Spleen (tissue), 13 donors: ENCODE results near the gene ZNF333. TPM values are rescaled to one million over a fixed set of nuclear protein-coding genes. Genes with fewer than 3 reads are reported as not detected.

Experiments used
- DNase-seq: peaks from one replicate; pipeline ENCODE4 v3.0.0-alpha.2; 2020
- H3K27ac ChIP-seq, 8 donors: fragments of 200-600 bp; sonication (generic) in 7 of 8; 1 replicate in 4 of 8; 2 replicates in 4 of 8; pipeline versions ENCODE4 v1.5.0 to v1.8.0; 2016 to 2021; ENCODE audit warnings: inconsistent platforms in 4 of 8, mild to moderate bottlenecking in 4 of 8, moderate library complexity in 1 of 8
- H3K27me3 ChIP-seq, 7 donors: fragments of 200-600 bp; sonication (generic) in 6 of 7; replicated peaks in 1 of 7; 1 replicate in 4 of 7; 2 replicates in 3 of 7; pipeline versions ENCODE4 v1.5.0 to v1.8.0; 2016 to 2021; ENCODE audit warnings: inconsistent platforms in 3 of 7, mild to moderate bottlenecking in 1 of 7
- H3K36me3 ChIP-seq, 6 donors: fragments of 200-600 bp; sonication (generic) in 5 of 6; 1 replicate in 4 of 6; 2 replicates in 2 of 6; pipeline versions ENCODE4 v1.5.0 to v1.8.0; 2016 to 2021; ENCODE audit warnings: inconsistent platforms in 2 of 6
- H3K4me1 ChIP-seq, 6 donors: fragments of 200-600 bp; sonication (generic) in 5 of 6; 1 replicate in 3 of 6; 2 replicates in 3 of 6; pipeline versions ENCODE4 v1.5.0 to v1.8.0; 2016 to 2021; ENCODE audit warnings: inconsistent platforms in 3 of 6
- H3K4me3 ChIP-seq, 8 donors: fragments of 200-600 bp; sonication (generic) in 7 of 8; 1 replicate in 4 of 8; 2 replicates in 4 of 8; pipeline versions ENCODE4 v1.5.0 to v1.8.0; 2016 to 2021; ENCODE audit warnings: inconsistent platforms in 4 of 8, mild to moderate bottlenecking in 4 of 8, moderate library complexity in 2 of 8
- H3K9me3 ChIP-seq, 8 donors: fragments of 200-600 bp; sonication (generic) in 7 of 8; 1 replicate in 4 of 8; 2 replicates in 4 of 8; pipeline versions ENCODE4 v1.5.0 to v1.8.0; 2016 to 2021; ENCODE audit warnings: inconsistent platforms in 4 of 8
- POLR2A ChIP-seq, 3 donors: fragments of 450-650 bp; IDR thresholded peaks; one replicate each; pipeline ENCODE4 v1.5.1; 2017; ENCODE audit warnings: antibody characterized with exemption in 3 of 3, mild to moderate bottlenecking in 1 of 3
- POLR2AphosphoS5 ChIP-seq, 3 donors: sonication (generic); formaldehyde crosslinking; IDR thresholded peaks; one replicate each; pipeline ENCODE4 v1.5.1; 2017; ENCODE audit warnings: antibody characterized with exemption in 3 of 3
- WGBS, 5 donors: extraction: QIAGEN DNeasy Blood & Tissue Kit in 3 of 5; methylation state at CpG; one replicate each; pipeline versions ENCODE4 v1.1.5 to v1.1.7; 2013 to 2018; 5-methylcytosine and 5-hydroxymethylcytosine counted together
- intact Hi-C: fragments of 100-400 bp; cut with DNase I; formaldehyde crosslinking; loops from one replicate; pipeline ENCODE4 v1.15.0; 2023; ENCODE audit warnings: low total_unique reads
- long read RNA-seq, 2 donors: transcript quantifications; one replicate each; lab custom pipeline, GENCODE V29; 2026
- polyA plus RNA-seq, 3 donors: library from polyadenylated mRNA; stranded (reverse); fragments of 200-250 nt; gene quantifications; one replicate each; pipeline ENCODE4 v1.2.1, GENCODE V29; 2013
- total RNA-seq, 7 donors: library from RNA; depleted of rRNA in 3 of 7; stranded (reverse); fragments of >200 nt in 3 of 7; fragmentation: NEBNext Ultra II Directional in 4 of 7; extraction: Animal tissue kit (Norgen Biotek cat#: 25700) in 4 of 7; gene quantifications; one replicate each; pipeline versions ENCODE4 v1.1.0 to v1.2.1, GENCODE V29; 2016 to 2021
- TF ChIP-seq, protein P1 (sequence below), 11 experiments: fragments of 200-600 bp in 7 of 11; fragments of 450-650 bp in 4 of 11; sonication (generic) in 4 of 11; IDR thresholded peaks in 8 of 11; conservative IDR thresholded peaks in 3 of 11; 1 replicate in 7 of 11; 2 replicates in 4 of 11; pipeline versions ENCODE4 v1.4.0 to v1.8.0; 2016 to 2021; ENCODE audit warnings: antibody characterized with exemption in 11 of 11, inconsistent platforms in 4 of 11, mild to moderate bottlenecking in 1 of 11
- donor health status: healthy with polysubstance abuse.
- donor health status: DM: no; HTN: no; CAD: no; lungs with moderate emphysema.
- donor health status: DM: no; HTN: no; CAD: no.
- donor health status: Bipolar disorder and iron deficiency.
- donor health status: healthy.
- donor health status: DM: no; HTN: no; CAD: no.
- donor health status: DM: yes; HTN: yes; CAD: no.

The ZNF333 gene
- total RNA-seq (10 to 100 TPM; 21.7 to 43.5 (median 34.8) TPM), polyA plus RNA-seq (10 to 100 TPM in 1 of 3 donors, 1 to 10 TPM in 2; 7.7 to 10.3 (median 9.2) TPM)
- long read RNA-seq, donor 1, partial matches to known transcripts = 0 of 5 reads
- long read RNA-seq, donor 1, other reads (novel, unspliced or antisense) = 0 of 5 reads
- long read RNA-seq, donor 2, full-length matches to known transcripts = 4 of 4 reads
- long read RNA-seq, donor 2, partial matches to known transcripts = 0 of 4 reads
- long read RNA-seq, donor 2, other reads (novel, unspliced or antisense) = 0 of 4 reads

DNA sequence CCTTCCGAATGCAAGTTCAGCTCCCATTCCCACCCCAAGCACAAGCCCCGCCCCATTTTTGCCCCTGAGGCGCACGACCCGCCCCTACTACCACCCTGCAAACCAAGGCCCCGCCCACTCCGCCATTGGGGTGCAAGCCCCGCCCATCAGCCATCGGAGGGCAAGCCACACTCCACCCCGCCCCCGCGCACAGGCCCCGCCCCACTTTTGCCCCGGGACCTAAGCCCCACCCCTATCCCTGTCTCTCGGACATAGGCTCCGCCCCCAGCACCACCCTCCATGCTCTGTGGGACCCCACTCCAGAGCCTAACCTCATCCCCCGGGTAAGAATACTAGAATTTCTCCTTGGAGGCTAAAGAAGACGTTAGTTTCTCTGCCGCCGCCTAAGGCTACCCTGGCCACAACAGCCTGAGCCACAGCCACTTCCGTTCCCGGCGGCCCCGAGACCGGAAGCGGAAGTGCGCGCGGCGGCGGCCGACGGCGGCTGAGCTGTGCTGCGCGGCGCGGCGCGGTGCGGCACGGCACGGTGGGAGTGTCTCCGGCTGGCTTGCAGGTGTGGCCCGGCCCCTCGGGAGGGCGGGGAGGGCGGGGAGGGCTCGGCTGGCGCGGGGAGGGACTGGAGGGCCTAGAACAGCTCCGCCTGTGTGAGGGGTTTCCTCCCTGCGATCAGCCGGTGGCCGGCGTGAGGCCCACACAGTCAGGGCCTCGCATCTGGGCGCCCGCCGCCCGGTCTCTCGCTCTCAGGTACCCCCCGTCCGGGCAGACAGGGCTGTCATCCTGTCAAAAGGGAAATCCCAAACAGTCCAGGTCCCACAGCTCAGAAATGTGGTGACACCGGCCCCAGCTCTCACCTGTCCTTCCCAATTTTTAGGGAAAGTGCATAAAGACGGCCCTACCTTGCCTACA is at the start of gene ZNF333:
ZNF333 (plus strand) TSS at position 451 of the 906 bp plus-strand sequence. CDS start 3,444 bp downstream, outside the sequence.
- H3K4me3 ChIP-seq = peak within 1 kb of the TSS; percentile 67 to 85 (median 76)
- peak; percentile 90 to 92 (median 92) for TF ChIP-seq POLR2AphosphoS5 (IDR thresholded peaks at IDR 0.05)
- peak in 2 of 3 donors; percentile 37 to 53 for TF ChIP-seq POLR2A (IDR thresholded peaks at IDR 0.05)
- TF ChIP-seq, protein P1, sequence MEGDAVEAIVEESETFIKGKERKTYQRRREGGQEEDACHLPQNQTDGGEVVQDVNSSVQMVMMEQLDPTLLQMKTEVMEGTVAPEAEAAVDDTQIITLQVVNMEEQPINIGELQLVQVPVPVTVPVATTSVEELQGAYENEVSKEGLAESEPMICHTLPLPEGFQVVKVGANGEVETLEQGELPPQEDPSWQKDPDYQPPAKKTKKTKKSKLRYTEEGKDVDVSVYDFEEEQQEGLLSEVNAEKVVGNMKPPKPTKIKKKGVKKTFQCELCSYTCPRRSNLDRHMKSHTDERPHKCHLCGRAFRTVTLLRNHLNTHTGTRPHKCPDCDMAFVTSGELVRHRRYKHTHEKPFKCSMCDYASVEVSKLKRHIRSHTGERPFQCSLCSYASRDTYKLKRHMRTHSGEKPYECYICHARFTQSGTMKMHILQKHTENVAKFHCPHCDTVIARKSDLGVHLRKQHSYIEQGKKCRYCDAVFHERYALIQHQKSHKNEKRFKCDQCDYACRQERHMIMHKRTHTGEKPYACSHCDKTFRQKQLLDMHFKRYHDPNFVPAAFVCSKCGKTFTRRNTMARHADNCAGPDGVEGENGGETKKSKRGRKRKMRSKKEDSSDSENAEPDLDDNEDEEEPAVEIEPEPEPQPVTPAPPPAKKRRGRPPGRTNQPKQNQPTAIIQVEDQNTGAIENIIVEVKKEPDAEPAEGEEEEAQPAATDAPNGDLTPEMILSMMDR (IDR thresholded peaks at IDR 0.05 in 8 of 11, conservative IDR thresholded peaks at IDR 0.05 in 3 of 11) = peak in 3 of 11 experiments; percentile 16 to 43 (median 26)
- peaks cover 0 to 18% (median 12%) of the 10 kb centered on the region in 6 donors for H3K36me3 ChIP-seq
- H3K9me3 ChIP-seq = no peaks in the 10 kb centered on the region
- peak; percentile 99 for DNase-seq
- no peaks in the 10 kb centered on the region for H3K27me3 ChIP-seq
- intact Hi-C loops = loop anchor here (5.0 kb wide), 1 partner anchor 118 kb away; the partner anchor contains the start of gene NDUFB7
- 0 to 1% (median 1%) methylated on average over 32 to 66 of the region's 66 CpGs for WGBS, 5 donors
- H3K4me1 ChIP-seq = peaks cover 6 to 68% (median 26%) of the 10 kb centered on the region in 6 donors
- peak within 1 kb of the TSS; percentile 93 to 98 (median 97) for H3K27ac ChIP-seq

DNA sequence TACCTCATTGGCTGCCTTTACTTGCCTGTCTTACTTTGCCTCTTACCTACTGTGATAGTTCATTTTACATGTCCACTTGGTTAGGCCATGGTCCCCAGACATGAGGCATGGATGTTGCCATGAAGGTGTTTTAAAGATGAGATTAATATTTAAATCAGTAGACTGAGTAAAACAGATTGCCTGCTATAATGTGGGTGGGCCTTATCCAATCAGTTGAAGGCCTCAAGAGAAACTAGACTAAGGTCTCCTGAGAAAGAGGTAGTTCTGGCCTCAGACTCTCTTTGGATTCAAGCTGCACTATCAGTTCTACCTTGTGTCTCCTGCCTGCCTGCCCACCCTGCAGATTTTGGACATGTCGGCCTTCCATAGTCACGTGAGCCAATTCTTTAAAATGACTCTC is 41.3 kb upstream of the ZNF333 start:
- Histone ChIP-seq H3K4me1 (no peaks in the 10 kb centered on the region), H3K9me3 (peaks cover 0 to 1% (median 0%) of the 10 kb centered on the region in 8 donors), H3K4me3 (no peak overlapping the region), H3K36me3 (peaks cover 0 to 44% (median 0%) of the 10 kb centered on the region in 6 donors), H3K27me3 (peaks cover 0 to 8% (median 0%) of the 10 kb centered on the region in 7 donors), H3K27ac (no peak overlapping the region)
- TF ChIP-seq, protein P1 (IDR thresholded peaks at IDR 0.05 in 8 of 11, conservative IDR thresholded peaks at IDR 0.05 in 3 of 11) = no peak
- no peak for TF ChIP-seq POLR2AphosphoS5 (IDR thresholded peaks at IDR 0.05)
- no peak for TF ChIP-seq POLR2A (IDR thresholded peaks at IDR 0.05)
- intact Hi-C loops = no loop called here
- DNase-seq = no peak
- 67 to 95% (median 94%) methylated on average over 2 of the region's 2 CpGs for WGBS, 5 donors

DNA sequence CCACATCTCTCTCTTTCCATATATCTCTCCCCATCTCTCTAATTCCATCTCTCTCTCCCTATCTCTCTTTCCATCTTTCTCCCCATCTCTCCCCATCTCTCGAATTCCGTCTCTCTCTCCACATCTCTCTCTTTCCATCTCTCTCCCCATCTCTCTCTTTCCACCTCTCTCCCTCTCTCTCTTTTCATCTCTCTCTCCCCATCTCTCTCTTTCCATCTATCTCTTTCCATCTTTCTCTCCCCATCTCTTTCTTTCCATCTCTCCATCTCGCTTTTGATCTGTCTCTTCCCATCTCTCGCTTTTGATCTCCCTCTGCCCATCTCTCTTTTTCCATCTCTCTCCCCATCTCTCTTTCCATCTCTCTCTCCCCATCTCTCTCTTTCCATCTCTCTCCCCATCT is 40.8 kb upstream of the ZNF333 start:
- H3K9me3 ChIP-seq = no peaks in the 10 kb centered on the region
- H3K4me1 ChIP-seq = no peaks in the 10 kb centered on the region
- TF ChIP-seq POLR2AphosphoS5 (IDR thresholded peaks at IDR 0.05) (no peak), POLR2A (IDR thresholded peaks at IDR 0.05) (no peak)
- TF ChIP-seq, protein P1 (IDR thresholded peaks at IDR 0.05 in 8 of 11, conservative IDR thresholded peaks at IDR 0.05 in 3 of 11) = no peak
- no peak overlapping the region for H3K27ac ChIP-seq
- intact Hi-C loops = no loop called here
- peaks cover 0 to 8% (median 0%) of the 10 kb centered on the region in 7 donors for H3K27me3 ChIP-seq
- peaks cover 0 to 39% (median 0%) of the 10 kb centered on the region in 6 donors for H3K36me3 ChIP-seq
- WGBS, 5 donors = 68 to 92% (median 73%) methylated on average over 4 of the region's 4 CpGs
- H3K4me3 ChIP-seq = no peak overlapping the region
- DNase-seq = no peak
